Stimulated activated CD4-positive, alpha-beta T cell treated with anti-CD3 and anti-CD28 coated beads, Interleukin-15, amount 100 ng/mL, for 48 hours (primary cell): ENCODE data around the gene NGEF.
"Not testable (repeated sequence)": the region's sequence is repeated elsewhere in the genome, so short reads cannot be mapped to it uniquely, and the experiment has no call there.

Source experiments
- DNase-seq, 2 donors: peaks; one replicate each; pipeline ENCODE4 v3.0.0-alpha.2; 2020; ENCODE audit warnings: low read depth in 2 of 2

NGEF gene

DNA sequence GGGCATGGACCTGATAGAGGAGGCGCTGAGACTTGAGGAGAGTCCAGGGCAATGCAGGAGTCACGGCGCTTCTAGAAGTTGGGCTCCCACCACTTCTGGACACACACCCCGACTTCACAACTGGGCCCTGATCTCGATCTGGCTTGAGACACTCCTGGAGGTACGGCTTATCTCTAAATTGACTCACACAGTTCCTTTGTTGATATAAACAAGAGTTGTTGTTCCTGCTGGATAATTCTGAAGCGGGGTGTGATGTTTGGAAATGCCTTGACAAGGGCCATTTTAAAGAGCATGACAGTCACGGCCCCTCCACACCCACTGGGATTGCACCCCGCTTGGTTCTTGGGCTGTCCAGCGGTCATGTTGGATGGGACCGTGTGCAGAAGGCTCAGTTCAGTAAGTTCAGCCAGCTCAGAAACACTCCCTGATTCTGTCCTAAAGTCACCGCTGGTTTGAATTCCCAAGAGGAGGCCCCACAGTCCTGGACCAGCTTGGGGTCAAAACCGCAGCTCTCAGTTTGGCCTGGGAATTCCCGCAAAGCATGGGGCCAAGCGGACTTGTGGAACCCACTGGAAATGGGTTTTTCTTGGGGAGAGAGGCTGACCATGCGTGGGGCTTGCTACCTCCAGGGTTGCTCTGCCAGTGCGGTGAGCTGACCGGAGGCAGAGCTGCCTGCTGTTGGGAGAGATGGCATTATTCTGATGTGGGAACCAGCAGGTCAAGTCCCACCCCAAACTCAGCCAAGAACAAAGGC lies 10.1 kb upstream of the NGEF start:
- DNase-seq, result no peak

DNA sequence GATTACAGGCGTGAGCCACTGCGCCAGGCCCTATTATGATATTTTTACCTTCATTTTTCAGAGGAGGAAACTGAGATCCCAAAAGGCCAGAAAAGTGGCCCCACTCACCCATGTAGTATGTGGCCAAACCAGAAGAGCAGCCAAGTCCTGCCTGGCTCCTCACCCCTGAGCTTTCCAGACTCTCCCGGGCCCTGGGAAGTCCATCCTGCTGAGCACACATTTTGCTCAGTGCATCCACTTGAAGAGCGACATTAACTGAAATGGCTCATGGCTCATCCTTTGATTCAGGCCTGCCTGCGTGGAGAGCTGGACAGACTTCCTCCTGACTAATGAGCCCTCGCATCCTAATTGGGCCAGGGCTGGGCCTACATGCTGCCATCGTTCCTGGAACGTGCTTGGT lies 9.5 kb upstream of the NGEF start:
- no peak for DNase-seq

DNA sequence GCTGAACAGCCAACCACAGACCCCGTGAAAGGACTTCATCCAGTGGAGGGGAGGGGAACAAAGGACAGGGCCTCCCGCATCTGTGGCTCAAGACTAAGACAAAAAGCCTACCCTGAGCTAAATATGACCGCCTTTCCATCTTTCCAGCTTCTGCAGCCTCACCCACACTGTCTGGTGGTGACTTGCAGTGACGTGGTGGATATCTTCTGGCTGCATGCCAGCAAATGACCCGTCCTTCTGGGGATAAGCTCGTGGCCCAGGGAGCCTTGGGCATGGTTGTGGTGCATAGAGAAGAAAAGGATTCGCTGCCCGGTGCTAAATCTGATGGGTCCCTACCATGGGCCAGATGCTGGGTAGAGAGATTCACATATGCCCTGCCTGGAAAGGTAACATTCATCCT lies 8.7 kb upstream of the NGEF start:
- DNase-seq, result no peak

DNA sequence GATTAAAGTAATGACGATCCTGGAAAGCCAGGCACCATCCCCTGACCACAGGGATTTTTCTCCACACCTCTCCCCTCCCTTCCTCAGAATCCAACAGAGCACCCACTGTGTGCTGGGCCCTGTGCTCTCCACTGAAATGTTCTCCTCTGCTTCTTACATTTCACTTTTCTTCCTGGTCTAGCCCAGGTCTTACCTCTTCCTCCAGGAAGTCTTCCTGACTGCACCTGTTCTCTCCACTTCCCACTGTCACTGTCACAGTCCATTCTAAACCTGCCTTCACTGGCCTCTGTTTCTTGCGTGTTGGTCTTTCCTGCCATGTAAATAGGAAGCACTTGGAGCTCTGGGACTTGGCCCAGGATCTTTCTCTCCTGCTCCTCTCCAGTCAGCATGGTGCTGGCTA lies 7.4 kb upstream of the NGEF start:
- DNase-seq, result no peak

DNA sequence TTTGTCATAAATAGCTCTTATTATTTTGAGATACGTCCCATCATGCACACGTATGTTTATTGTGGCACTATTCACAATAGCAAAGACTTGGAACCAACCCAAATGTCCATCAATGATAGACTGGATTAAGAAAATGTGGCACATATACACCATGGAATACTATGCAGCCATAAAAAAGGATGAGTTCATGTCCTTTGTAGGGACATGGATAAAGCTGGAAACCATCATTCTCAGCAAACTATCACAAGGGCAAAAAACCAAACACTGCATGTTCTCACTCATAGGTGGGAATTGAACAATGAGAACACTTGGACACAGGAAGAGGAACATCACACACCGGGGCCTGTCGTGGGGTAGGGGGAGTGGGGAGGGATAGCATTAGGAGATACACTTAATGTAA lies 6.6 kb upstream of the NGEF start:
- not testable (repeated sequence) for DNase-seq

DNA sequence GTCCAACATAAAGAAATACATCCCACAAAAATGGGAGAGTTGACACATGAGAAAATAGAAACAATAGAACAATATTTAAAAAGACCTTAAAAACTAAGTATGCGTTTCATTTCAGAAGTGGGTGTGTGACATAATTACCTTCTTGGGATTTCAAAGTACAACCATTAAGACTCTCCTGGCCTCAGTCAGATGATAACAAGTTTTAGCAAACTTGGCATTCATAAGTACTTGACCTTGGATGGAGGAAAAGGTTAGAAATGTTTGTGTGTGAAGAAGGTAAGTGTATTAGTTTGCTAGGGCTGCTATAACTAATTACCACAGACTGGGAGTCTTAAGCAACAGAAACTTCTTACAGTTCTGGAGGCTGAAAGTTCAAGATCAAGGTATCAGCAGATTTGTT lies 4.9 kb upstream of the NGEF start:
- no peak for DNase-seq

DNA sequence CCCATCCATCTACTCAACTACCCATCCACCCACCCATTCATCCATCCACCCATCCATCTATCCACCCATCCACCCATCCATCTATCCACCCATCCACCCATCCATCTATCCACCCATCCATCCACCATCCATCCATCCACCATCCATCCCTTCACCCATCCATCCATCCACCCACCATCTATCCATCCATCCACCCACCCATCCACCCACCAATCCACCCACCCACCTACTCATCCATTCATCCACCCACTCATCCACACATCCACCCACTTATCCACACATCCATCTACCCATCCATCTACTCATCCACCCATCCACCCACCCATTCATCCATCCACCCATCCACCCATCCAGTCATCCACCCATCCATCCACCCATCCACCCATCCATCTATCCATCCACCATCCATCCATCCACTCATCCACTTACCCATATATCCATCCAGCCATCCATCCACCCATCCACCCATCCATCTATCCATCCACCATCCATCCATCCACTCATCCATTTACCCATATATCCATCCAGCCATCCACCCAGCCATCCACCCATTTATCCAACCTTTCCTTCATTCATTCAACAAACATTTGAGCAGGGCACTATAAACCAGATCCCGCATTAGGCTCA lies 2.1 kb upstream of the NGEF start:
- no peak for DNase-seq

DNA sequence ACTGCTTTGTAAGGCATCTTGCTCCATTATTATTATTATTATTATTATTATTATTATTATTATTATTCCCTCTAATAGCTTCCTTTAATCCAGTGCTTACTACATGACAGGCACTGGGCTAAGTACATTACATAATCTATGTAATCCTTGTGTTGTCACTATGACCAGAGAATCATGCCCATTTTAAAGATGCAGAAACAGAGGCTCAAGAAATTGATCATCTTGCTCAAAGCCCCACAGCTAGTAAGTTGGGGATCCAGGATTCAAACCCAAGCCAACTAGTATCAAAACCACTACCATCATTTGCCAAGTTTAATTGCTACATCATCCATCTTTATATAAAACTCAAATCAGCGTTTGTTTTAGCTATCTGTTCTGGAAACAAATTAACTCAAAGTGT lies 594 bp upstream of the NGEF start:
- DNase-seq, result no peak

DNA sequence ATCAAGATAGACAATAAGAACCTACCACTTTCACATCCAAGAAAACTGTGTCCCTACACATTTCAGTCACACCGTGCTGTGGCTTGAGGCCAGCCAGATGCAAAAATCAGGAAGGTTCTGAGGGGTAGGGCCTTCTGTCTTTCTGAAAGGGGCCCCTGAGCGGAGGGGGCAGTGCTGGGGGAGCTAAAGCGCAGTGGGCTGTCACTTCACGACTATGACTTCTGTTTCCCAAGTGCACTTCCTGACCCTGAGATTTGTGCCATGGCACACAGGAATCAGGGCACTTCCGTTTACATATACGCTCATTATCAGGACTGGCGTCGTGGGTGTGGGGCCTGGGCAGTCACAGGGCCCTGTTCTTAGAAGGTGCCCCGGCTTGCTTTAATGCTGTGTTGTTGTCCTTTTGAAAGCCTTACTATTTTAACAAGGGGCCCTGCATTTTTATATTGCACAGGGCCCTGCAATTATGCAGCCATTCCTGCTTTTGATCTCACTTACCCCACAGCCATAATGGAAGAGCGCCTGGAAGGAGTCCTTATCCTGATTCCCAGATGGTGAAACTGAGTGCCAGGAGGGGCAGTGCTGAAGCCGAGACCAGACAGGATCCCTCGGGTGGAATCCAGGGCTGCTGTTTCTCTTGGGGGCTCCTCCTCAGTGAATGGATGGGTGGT lies 620 bp downstream of the NGEF start:
- no peak for DNase-seq

DNA sequence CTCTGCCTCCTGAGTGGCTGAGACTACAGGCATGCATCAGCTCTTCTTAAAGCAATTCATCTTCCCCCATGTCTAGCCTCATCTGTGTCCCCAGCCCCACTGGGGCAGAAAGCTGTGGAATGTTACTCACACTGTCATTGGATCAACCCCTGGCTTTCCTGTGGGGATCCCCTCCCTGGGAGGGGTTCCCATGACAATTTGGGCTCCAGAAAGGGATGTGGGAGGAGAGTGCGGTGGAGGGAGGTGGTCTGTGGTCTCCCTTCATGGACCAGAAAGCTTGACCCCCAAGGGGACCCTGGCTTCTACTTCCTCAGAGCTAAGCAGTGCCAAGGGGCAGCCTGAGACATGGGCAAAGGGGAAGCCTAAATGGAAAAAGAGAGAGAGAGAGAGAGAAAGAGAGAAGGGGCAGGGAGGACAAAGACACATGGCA lies 1.3 kb downstream of the NGEF start:
- DNase-seq, result no peak

DNA sequence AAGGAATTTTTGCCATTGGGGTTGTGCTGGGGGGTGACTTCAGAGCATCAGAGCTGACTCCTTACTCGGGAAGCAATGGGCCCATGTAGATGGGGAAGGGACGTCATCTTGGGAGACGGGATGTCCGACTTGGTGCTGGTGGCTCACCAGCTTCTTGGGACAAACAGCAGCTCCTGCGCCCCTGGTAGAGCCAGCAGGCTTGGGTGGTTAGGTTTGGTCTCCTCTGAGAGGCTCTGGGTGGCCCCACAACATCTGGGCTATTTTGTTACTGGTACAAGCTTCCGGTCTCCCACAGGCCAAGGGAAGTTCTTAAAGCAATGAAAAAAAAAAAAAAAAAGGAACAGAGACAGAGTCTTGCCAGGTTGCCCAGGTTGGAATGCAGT lies 1.8 kb downstream of the NGEF start:
- no peak for DNase-seq

DNA sequence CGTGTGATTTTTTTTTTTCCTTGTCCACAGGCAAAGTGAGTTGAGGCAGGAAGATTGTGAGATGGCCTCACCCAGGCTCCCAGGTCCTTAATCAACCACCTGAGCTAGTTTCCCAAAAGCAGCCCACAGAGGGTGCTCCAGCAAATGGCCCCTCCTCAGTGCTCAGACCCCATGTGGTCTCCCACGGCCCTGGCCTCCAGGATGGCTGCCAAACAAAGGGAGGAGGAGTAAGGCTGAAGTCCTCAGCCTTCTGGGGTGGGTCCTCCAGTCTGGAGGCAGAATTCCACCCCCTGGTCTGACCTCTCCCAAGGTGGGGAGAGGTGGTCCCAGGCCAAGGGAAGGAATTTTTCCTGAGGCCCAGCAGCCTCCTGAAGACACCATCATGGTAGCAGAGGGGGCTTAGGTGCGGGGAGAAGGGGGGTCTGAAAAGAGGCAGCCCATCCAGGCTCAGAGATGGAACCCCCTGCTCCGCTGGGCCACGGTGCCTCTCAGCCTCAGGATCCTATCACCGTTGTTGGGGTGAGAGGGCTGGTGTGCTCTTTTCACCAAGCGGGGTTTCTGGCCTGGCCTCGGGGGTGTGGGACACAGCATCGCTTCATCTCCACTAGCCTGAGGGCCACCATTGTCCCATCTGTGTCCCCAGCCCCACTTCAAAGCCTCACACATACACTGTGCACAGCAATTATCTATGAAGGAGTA lies 2.3 kb downstream of the NGEF start:
- no peak for DNase-seq

DNA sequence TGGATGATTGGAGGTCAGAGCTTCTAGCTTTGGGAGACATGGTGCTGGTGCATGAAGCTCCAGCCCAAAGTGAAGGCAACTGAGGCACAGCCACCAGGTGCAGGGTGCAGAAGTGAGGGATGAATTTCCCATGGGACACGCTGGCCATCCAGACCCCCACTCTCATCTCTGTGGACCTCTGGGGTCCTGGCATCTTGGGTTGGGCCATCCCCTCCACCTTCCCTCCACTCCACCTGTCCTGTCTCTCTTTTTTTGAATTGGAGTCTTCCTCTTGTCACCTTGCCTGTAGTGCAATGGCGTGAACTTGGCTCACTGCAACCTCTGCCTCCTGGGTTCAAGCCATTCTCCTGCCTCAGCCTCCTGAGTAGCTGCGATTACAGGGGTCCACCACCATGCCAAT lies 3.4 kb downstream of the NGEF start:
- DNase-seq, result no peak

DNA sequence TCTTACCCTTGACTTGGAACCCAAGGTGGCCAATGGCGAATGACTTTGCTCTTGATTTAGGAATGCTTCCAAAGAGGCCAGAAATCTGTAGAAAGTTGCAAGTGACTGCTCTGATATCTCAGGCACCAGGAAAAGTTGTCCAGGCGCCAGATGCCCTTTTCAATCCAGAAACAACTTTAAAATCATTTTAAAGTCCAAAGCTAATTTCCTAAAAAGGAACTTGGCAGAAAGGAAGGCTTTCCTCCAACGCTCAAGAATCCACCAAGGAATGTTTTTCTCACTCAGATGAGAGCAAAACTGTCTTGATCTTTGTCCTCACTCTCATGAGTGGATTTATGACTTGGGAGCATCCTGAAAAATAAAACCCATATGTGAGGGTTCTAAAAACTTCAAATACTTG lies 5.3 kb downstream of the NGEF start:
- DNase-seq, result no peak

DNA sequence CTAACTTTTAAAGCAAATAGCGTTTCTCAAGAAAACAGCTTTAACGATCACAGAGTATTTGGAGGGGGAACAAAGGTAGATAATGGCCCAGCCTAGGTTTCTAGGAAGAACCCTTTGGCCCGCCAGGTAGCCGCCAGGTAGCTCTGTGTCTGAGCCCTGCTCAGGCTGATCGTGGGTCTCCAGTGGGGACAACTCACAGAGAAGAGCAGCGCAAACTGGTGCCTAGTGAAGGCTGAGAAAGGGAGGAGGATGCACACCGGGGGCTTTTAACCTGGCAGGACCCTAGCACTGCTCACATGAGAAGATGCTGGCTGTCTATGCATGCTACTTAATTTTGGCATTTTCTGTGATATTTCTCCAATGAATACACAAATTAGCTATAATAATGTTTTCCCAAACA lies 5.8 kb downstream of the NGEF start:
- no peak for DNase-seq

DNA sequence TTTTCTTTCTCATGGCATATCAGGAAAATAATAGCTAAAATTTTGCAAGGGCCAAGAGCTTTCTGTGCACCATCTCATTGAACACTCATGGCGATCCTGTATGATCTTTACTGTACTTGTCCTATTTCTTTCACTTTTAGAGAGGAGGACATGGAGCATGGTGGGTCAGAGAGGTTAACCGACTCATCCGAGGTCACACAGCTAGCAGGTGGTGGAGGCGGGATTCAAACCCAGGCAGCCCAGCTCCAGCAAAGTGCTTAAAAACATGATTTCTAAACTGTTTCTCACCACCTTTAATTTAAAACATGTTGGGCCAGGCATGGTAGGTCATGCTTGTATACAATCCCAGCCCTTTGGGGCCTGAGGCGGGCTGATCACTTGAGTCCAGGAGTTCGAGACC lies 6.4 kb downstream of the NGEF start:
- no peak for DNase-seq

DNA sequence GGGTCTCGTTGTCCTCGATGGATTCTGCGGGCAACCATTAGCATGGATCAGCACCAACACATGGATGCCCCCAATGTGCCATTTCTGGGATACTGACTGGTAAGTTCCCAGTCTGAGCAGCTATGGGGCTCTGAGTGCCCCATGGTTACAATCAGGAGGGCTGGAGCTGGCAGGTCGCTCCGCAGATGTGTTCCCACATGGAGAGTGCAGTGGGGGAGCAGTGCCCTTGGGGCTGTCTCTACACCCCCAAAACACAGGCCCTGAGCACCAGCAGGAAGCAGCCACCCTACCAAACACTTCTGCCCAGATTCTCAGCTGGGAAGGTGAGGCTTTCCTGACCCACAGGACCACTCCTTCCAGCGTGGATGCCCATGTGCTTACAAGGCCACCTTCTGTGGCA lies 8.0 kb downstream of the NGEF start:
- no peak for DNase-seq

DNA sequence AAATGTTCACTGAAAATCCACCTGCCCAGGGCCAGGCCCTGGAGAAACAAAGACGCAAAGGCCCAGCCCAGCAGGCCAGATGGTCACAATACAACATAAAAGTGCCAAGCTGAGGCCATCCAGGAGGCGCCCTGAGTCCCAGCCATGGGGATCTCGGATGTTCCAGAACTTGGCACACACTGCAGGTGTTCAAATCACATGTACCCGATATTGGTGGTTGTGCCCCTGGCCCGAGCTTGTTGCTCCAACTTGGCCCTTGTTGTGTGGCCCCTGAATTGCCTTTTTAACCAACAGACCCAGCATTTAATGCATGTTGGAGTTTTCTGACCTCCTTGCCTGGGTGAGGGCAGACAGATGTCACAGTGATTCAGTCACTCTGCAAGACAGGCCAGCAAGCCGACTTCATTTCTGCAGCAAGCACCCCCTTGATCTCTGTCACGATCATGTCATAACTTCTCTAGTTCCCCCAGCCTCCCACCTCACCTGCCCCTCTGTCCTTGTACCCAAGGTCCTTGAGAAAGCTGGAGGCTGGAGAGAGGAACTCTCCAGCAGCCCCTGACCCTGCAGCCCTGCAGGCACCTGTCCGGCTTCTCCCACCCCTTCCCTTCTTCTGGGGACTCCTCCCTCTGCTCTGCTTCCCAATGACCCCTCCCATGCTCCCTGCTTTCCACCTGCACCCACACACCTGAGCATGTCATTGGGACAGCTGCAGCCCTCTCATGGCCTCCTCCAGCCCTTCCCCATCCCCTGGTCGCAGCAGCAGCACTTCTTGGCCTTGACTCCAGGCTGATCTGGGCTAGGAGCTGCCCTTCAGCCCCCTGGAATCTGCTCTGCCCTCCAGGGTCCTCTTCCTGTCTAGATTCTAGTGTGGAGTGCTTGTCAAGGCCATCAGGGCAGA lies 9.1 kb downstream of the NGEF start:
- DNase-seq, result no peak

DNA sequence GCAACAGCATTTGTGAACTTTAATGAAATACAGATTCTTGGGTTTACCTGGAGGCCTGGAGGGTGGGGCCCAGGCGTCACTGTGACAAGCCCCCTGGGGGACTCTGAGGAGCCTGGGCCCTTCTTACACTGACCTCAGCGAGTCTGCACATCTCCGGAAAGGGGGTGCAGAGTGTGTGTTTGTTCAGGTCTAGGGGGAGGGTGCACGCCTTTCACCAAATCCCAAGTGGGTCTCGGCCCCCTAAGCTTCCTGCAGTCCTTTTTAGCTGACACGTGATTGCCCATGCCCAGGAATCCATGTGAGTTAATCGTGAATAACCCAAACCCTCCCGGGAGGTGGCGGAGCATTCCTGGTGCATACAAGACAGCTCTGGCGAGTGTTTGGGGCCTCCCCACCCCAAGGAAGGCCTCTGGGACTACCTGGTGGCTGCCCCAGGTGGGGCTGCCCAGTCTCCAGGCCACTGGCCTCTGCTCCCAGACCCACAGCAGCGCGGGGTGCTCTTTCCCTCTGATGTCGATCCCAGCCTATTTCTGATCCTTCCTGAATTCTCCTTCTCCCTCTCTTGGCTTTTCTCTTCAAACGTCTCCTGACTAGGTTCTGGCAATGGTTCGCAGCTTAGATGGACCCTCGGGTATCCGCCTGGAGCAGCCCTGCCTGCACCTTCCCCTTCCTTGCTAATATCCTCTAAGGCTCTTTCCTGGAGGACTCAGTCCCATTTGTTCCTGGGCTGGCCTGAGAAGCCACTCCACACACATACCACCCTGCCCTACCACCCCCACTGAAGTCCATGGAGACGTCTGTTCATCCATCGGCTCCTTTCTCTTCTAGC lies 10.0 kb downstream of the NGEF start:
- no peak for DNase-seq

DNA sequence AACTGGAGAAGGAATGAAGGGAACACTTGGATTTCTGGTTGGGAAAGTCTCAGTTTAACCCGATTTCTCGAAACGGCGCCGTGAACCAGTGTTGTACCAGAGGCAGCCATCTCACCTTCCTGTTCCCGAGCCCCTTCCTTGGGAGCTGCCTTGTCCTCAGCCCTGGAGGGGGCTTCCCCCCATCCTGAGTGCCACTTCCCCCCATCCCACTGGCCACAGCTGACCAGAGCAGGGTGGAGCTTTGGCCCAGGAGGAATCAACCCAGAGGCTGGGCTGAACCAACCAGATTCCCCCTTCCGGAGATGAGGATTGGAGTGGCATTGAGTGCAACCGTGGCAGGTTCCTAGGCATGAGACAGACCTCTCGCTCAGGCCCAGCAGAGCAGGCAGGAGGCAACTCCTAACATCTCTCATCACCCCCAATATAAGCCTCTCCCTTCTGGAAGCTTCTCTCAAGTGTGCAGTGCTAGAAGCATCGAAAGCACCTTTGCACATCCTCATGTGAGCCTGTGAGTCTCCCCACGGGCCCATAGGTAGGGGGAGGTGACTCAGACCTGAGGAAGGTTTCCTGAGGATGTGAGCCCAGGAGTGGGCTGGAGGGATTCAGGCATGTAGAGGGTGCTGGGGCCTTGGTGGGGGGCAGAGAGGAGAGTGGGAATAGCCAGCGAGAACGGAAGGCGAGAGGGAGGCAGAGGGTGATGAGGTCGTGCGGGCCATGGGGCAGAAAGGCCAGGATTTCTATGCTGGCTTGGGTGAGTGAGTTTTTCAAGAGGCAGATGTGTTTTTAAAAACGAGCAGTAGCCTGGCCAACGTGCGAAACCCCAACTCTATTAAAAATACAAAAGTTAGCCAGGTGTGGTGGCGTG lies 11.9 kb downstream of the NGEF start:
- DNase-seq, result no peak
